Endothelial cell of umbilical vein (primary cell): ENCODE measurements around the gene HPGDS. TPM values are rescaled to one million over a fixed set of nuclear protein-coding genes. Genes with fewer than 3 reads are reported as not detected.

ENCODE experiments used
- BruUV-seq: library from RNA; stranded (reverse); fragments of 400-500 nt; replicated peaks from 2 replicates; lab custom pipeline; 2021; lab: Mats Ljungman, UMichigan
- CTCF ChIA-PET: fragments of 300-600, 350-600 bp; sonication (Branson Sonifier 250); formaldehyde crosslinking; loops from one replicate; lab custom pipeline; 2021; ENCODE audit warnings: antibody characterized with exemption, inconsistent platforms; lab: Charles Lee
- POLR2A ChIA-PET: fragments of 300-600, 350-600 bp; sonication (Branson Sonifier 250); formaldehyde crosslinking; loops from one replicate; lab custom pipeline; 2021; ENCODE audit warnings: antibody characterized with exemption, inconsistent platforms; lab: Charles Lee
- DNase-seq: peaks from one replicate; pipeline ENCODE4 v3.0.0-alpha.2; 2011; ENCODE audit warnings: low read depth, low spot score
- FAIRE-seq: peaks from 2 replicates; lab custom pipeline; 2011; peaks lifted over from hg19 to GRCh38; lab: Jason Lieb, UNC
- H2AFZ ChIP-seq: 2 replicates; pipeline ENCODE4 v1.6.0; 2012; ENCODE audit warnings: low read depth, low read length, control low read depth, inconsistent platforms
- H3K27ac ChIP-seq: 2 replicates; pipeline ENCODE4 v1.5.1; 2011; ENCODE audit warnings: low read depth, mild to moderate bottlenecking, control low read depth, low read length, moderate library complexity; ENCODE audit not compliant: insufficient read depth
- H3K27me3 ChIP-seq, 2 experiments: 2 replicates each; pipeline versions ENCODE4 v1.6.0 to v1.6.1; 2011; ENCODE audit warnings: low read length in 2 of 2, mixed read lengths in 1 of 2; ENCODE audit not compliant: control insufficient read depth in 2 of 2, insufficient read depth in 2 of 2
- H3K36me3 ChIP-seq, 2 experiments: 2 replicates in 1 of 2; 3 replicates in 1 of 2; pipeline ENCODE4 v1.5.1; 2011; ENCODE audit warnings: low read length in 2 of 2, mild to moderate bottlenecking in 1 of 2, moderate library complexity in 1 of 2; ENCODE audit not compliant: control insufficient read depth in 2 of 2, insufficient read depth in 2 of 2; ENCODE audit errors: extremely low read depth in 1 of 2
- H3K4me1 ChIP-seq: 3 replicates; pipeline ENCODE4 v1.5.1; 2011; ENCODE audit warnings: mild to moderate bottlenecking, low read length; ENCODE audit not compliant: control insufficient read depth, insufficient read depth; ENCODE audit errors: extremely low read depth
- H3K4me2 ChIP-seq: 2 replicates; pipeline ENCODE4 v1.6.1; 2011; ENCODE audit warnings: low read length, control low read depth, mixed read lengths; ENCODE audit not compliant: insufficient read depth
- H3K4me3 ChIP-seq, 3 experiments: fragments of 200-600 bp in 1 of 3; sonication (generic), shearing (Covaris generic) in 1 of 3; replicated peaks in 1 of 3; 2 replicates each; pipeline ENCODE4 v1.5.1; 2011 to 2016; ENCODE audit warnings: control low read depth in 3 of 3, low read length in 3 of 3, mild to moderate bottlenecking in 2 of 3, inconsistent platforms in 1 of 3, low read depth in 1 of 3, moderate library complexity in 1 of 3; ENCODE audit not compliant: insufficient read depth in 1 of 3
- H3K79me2 ChIP-seq: 2 replicates; pipeline ENCODE4 v1.6.0; 2012; ENCODE audit warnings: low read length, inconsistent platforms; ENCODE audit not compliant: control insufficient read depth, insufficient read depth
- H3K9ac ChIP-seq: replicated peaks from 2 replicates; pipeline ENCODE3; 2011; ENCODE audit warnings: low read length, control low read depth; ENCODE audit not compliant: insufficient read depth; ENCODE audit errors: extremely low read depth
- H3K9me1 ChIP-seq: replicated peaks from 3 replicates; pipeline ENCODE4 v1.6.0; 2011; ENCODE audit warnings: mild to moderate bottlenecking, low read length; ENCODE audit not compliant: control insufficient read depth, insufficient read depth; ENCODE audit errors: extremely low read depth
- H3K9me3 ChIP-seq: replicated peaks from 2 replicates; pipeline ENCODE4 v1.5.1; 2012; ENCODE audit warnings: low read length, inconsistent platforms; ENCODE audit not compliant: control insufficient read depth, insufficient read depth
- H4K20me1 ChIP-seq: replicated peaks from 2 replicates; pipeline ENCODE3; 2011; ENCODE audit warnings: mild to moderate bottlenecking, low read length; ENCODE audit not compliant: control insufficient read depth, insufficient read depth; ENCODE audit errors: extremely low read depth
- CTCF ChIP-seq, 2 donors: IDR thresholded peaks; 1 replicate in 1 of 2; 2 replicates in 1 of 2; pipeline ENCODE4 v1.5.1; 2011; ENCODE audit warnings: low read length in 2 of 2, mild to moderate bottlenecking in 2 of 2, moderate library complexity in 2 of 2, control low read depth in 1 of 2, inconsistent platforms in 1 of 2, low read depth in 1 of 2; ENCODE audit not compliant: insufficient read depth in 1 of 2; ENCODE audit errors: extremely low read depth in 1 of 2
- EZH2 ChIP-seq: IDR thresholded peaks from 2 replicates; pipeline ENCODE4 v1.6.1; 2012; ENCODE audit warnings: borderline replicate concordance, low read depth, mild to moderate bottlenecking, moderate library complexity, low read length, inconsistent platforms; ENCODE audit not compliant: severe bottlenecking
- GATA2 ChIP-seq: IDR thresholded peaks from 2 replicates; pipeline ENCODE4 v1.7.0; 2011; ENCODE audit warnings: low read depth, mild to moderate bottlenecking, moderate library complexity, mixed read lengths, low read length; ENCODE audit not compliant: insufficient read length, insufficient read depth
- JUN ChIP-seq: IDR thresholded peaks from 2 replicates; pipeline ENCODE4 v1.6.1; 2011; ENCODE audit warnings: borderline replicate concordance, low read depth; ENCODE audit not compliant: insufficient read length, insufficient read depth
- MAX ChIP-seq: IDR thresholded peaks from 2 replicates; pipeline ENCODE4 v1.6.1; 2011; ENCODE audit not compliant: insufficient read depth, insufficient read length
- MYC ChIP-seq: IDR thresholded peaks from one replicate; pipeline ENCODE4 v1.6.1; 2011; ENCODE audit warnings: mild to moderate bottlenecking, low read depth, low read length
- POLR2A ChIP-seq: IDR thresholded peaks from 2 replicates; pipeline ENCODE4 v1.6.1; 2012; ENCODE audit warnings: low read depth, mild to moderate bottlenecking, control low read depth, low read length
- POLR2AphosphoS5 ChIP-seq: IDR thresholded peaks from 2 replicates; pipeline ENCODE4 v1.6.1; 2012; ENCODE audit warnings: low read depth, mild to moderate bottlenecking, control low read depth, low read length, moderate library complexity; ENCODE audit not compliant: insufficient read depth
- dilution Hi-C: fragments of 300-500 bp; cut with MboI; formaldehyde crosslinking; loops from one replicate; pipeline ENCODE4 v1.15.0; 2019; ENCODE audit warnings: low sequenced_read_pairs; ENCODE audit not compliant: extremely low pct_ligation_motif_present
- intact Hi-C: fragments of 100-400 bp; cut with micrococcal nuclease; formaldehyde crosslinking; loops from one replicate; pipeline ENCODE4 v1.10.0; 2022
- polyA plus RNA-seq, 4 experiments: library from polyadenylated mRNA; depleted of rRNA in 3 of 4; stranded (reverse) in 3 of 4; unstranded in 1 of 4; fragments of >200 nt; gene quantifications; 2 replicates each; pipeline versions ENCODE4 v1.2.1 to v1.2.3, GENCODE V29; 2011 to 2012; ENCODE audit warnings: missing spikeins in 1 of 4
- total RNA-seq: library from RNA; stranded (reverse); gene quantifications from 2 replicates; pipeline ENCODE4 v1.2.3, GENCODE V29; 2021

The HPGDS gene
- total and polyA plus RNA-seq, 2 donors (not counting 3 experiments of a cell fraction or from before 2014, with no cell fraction given), result not detected

- Histone ChIP-seq H3K4me2 (no peak overlapping the region), H3K27me3 (no peaks in the 10 kb centered on the region), H4K20me1 (no peaks in the 10 kb centered on the region), H3K27ac (no peak overlapping the region), H3K9ac (no peak overlapping the region), H3K36me3 (no peaks in the 10 kb centered on the region), H2AFZ (no peak overlapping the region), H3K9me3 (no peaks in the 10 kb centered on the region), H3K79me2 (no peaks in the 10 kb centered on the region), H3K4me3 (no peak overlapping the region), H3K4me1 (no peaks in the 10 kb centered on the region), H3K9me1 (no peaks in the 10 kb centered on the region)
- ChIA-PET POLR2A (no interaction called here), CTCF (interaction anchor here (0.9 to 3.2 kb wide), 12 partner anchors 8 to 72 kb away, joined by 3 to 49 read pairs (median 4); partner anchors contain the start of gene HPGDS)
- FAIRE-seq (no peak), DNase-seq (no peak)
- BruUV-seq, result no TSS peak
- TF ChIP-seq JUN (no peak), MAX (no peak), CTCF (IDR thresholded peaks at IDR 0.05; ENCODE audit: extremely low read depth in 1 of 2, insufficient read depth in 1 of 2, low read depth in 1 of 2, low read length in 2 of 2) (no peak), POLR2A (no peak), EZH2 (no peak), GATA2 (no peak), MYC (no peak), POLR2AphosphoS5 (no peak)
- dilution Hi-C loops, result no loop called here
- intact Hi-C loops, result no loop called here
These were observed 8.2 kb downstream of the HPGDS start for GRCh38 chr4:94334476-94334875.
